ENCODE results near the gene GATAD2B.
"Not testable (repeated sequence)": the region's sequence is repeated elsewhere in the genome, so short reads cannot be mapped to it uniquely, and the experiment has no call there.

GATAD2B gene

GRCh38 chr1:153899509-153899908 lies 23.3 kb downstream of the GATAD2B start:
- no peak for DNase-seq (ENCODE audit: low read depth, low spot score)
- no peak overlapping the region for H3K27ac ChIP-seq

DNA sequence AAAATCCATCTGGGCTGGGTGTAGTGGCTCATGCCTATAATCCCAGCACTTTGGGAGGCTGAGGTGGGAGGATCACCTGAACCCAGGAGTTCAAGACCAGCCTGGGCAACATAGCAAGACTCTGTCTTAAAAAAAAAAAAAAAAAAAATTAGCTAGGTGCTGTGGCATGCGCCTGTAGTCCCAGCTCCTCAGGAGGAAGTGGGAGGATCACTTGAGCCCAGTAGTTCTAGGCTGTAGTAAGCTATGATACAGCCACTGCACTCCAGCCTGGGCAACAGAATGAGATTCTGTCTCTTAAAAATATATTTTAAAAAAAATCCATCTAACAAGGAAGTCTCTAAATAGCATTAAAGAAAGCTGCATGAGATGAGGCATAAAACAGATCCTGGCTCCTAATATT lies 26.9 kb downstream of the GATAD2B start:
- H3K27ac ChIP-seq; DNase-seq (ENCODE audit: low read depth, low spot score): not testable (repeated sequence)

GRCh38 chr1:153891042-153891441 lies 31.7 kb downstream of the GATAD2B start:
- DNase-seq (ENCODE audit: low read depth, low spot score) = not testable (repeated sequence)

GRCh38 chr1:153888533-153888932 lies 34.2 kb downstream of the GATAD2B start:
- no peak for DNase-seq (ENCODE audit: low read depth, low spot score)
- no peak overlapping the region for H3K27ac ChIP-seq

More at GRCh38 chr1:153891042-153891441, 31.7 kb downstream of the GATAD2B start:
- not testable (repeated sequence) for H3K27ac ChIP-seq

DNA sequence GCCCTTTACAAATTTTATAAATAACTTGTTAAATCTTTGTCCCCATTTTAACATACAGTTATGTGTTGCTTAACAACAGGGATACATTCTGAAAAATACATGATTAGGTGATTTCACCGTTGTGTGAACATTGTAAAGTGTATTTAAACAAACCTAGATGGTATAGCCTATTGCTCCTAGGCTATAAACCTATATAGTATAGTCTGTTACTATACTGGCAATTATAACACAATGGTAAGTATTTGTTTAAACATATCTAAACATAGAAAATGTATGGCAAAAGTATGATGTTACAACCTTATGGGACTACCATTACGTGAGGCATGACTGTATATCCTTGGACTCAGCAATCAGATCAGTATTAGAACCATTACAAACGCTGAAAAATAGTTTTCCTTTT lies 36.6 kb downstream of the GATAD2B start:
- DNase-seq (ENCODE audit: low read depth, low spot score) = no peak

DNA sequence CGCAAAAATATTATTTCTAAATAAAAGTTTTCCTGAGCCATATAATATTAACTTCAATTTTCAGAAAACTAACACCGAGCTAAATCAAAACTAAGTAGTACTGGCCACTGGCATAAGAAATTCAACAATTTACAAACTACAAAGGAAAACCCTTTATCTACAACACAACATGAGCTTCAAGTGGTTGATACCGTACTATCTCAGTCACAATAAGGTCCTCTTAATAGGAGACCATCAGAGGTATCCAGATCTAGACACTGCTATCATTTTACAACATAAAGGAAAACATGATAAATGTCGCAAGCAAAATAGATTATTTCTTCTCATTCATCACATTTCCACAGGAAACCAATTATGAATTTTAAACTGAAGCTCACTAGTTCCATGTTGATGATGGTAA lies 39.5 kb downstream of the GATAD2B start:
- H3K27ac ChIP-seq = no peak overlapping the region

More for the DNA sequence above, 36.6 kb downstream of the GATAD2B start:
- H3K27ac ChIP-seq = no peak overlapping the region

GRCh38 chr1:153882296-153882912 lies 40.4 kb downstream of the GATAD2B start:
- DNase-seq (ENCODE audit: low read depth, low spot score) = no peak
- H3K27ac ChIP-seq = no peak overlapping the region

More for the DNA sequence above, 39.5 kb downstream of the GATAD2B start:
- DNase-seq (ENCODE audit: low read depth, low spot score) = no peak

- H3K27ac ChIP-seq = no peak overlapping the region
- DNase-seq (ENCODE audit: low read depth, low spot score) = no peak
Observed at GRCh38 chr1:153881751-153882150, 41.0 kb downstream of the GATAD2B start.

DNA sequence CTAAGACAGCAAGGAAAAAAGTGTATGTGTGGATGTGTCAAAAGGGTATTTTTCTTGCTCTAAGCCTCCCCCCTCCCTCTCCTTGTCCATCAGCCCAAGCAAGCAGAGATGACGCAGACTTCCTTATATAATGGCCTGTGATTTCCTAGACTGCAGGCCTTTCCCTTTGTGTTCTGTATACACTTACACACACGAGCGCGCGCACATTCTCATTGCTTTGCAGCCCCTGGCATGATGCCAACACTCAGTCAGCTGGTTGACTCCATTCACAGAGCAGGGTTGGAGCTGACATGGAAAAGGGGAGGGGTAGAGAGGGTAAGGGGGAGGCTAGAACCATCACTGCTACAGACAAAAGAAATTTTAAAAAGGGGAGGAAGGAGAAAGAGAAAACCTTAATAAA lies 41.8 kb downstream of the GATAD2B start:
- H3K27ac ChIP-seq = no peak overlapping the region
- DNase-seq (ENCODE audit: low read depth, low spot score) = peak; percentile 74

GRCh38 chr1:153880024-153880423 lies 42.7 kb downstream of the GATAD2B start:
- DNase-seq (ENCODE audit: low read depth, low spot score) = no peak
- H3K27ac ChIP-seq = no peak overlapping the region

DNA sequence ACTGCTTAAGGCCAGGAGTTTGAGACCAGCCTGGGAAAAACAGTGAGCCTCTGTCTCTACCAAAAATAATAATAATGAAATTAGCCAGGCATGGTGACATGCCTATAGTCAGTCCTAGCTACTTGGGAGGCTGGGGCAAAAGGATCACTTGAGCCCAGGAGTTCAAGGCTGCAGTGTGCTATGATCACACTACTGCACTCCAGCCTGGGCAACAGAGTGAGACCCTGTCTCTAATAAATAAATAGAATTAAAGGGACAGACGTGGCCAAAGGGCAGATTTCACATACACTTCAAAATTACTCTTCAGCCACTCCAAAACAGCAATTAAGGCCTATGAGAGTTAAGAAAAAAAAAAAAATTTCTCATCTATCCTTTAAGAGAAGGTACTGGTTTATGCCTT lies 45.7 kb downstream of the GATAD2B start:
- no peak for DNase-seq (ENCODE audit: low read depth, low spot score)
- no peak overlapping the region for H3K27ac ChIP-seq

DNA sequence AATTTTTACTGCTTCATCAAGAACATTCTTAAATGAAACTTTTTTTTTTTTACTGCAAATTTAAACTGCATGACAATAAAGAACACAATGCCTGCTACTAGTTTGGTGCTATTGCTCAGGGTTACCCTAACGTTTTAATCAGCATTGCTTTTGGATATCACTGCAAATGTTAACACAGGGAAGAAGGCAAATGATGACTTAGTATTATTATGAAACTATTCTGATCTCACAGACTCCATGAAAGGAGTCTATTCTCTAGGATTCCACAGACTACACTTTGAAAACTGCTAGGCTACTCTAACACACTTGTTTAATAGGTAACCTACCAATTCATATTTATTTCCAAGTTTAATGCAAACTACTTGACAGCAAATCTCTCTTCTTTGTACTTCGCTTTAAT lies 49.8 kb downstream of the GATAD2B start:
- DNase-seq (ENCODE audit: low read depth, low spot score) = no peak
- H3K27ac ChIP-seq = no peak overlapping the region

- no peak overlapping the region for H3K27ac ChIP-seq
- DNase-seq (ENCODE audit: low read depth, low spot score) = no peak
Observed at GRCh38 chr1:153872331-153872730, 50.4 kb downstream of the GATAD2B start.

GRCh38 chr1:153869486-153869885 lies 53.3 kb downstream of the GATAD2B start:
- no peak overlapping the region for H3K27ac ChIP-seq
- no peak for DNase-seq (ENCODE audit: low read depth, low spot score)

GRCh38 chr1:153866045-153866850 lies 56.5 kb downstream of the GATAD2B start:
- no peak overlapping the region for H3K27ac ChIP-seq
- no peak for DNase-seq (ENCODE audit: low read depth, low spot score)

- DNase-seq (ENCODE audit: low read depth, low spot score) = no peak
- no peak overlapping the region for H3K27ac ChIP-seq
Observed at GRCh38 chr1:153860285-153860684, 62.5 kb downstream of the GATAD2B start.

DNA sequence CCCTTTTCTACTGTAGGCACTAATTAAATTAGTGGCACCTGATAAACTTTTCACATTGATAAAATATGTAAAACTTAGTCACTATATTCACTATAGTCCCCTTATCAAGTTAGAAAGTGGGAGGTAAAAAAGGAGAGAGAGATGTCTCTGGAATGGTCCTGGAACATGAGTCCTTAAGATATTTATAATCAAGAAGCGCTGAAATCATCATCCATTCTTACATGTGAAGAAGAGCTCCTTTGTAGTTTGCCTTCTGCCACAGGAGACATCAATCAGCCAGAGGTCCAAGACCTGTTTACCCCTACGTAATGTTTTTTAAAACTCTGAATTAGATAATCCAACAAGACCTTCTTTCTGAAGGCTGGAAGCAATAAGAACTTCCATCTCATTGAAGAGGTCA lies 65.3 kb downstream of the GATAD2B start:
- no peak for DNase-seq (ENCODE audit: low read depth, low spot score)
- no peak overlapping the region for H3K27ac ChIP-seq

DNA sequence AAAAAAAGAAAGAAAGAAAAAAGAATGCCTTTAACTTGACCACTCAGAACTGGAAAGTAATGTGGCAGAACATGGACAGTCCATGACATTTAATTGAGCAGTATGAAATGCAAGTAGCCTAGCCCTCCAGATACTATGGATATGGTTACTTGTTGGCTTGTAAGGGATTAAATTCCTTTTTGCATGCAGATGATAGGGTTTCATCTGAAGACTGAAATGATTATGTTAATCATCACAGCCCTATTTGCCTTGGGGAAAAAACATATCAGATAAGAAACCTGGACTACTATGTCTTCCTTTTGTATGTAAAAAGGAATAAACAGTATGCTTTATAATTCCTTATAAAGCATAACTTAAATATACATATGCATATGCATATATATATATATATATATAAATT lies 66.0 kb downstream of the GATAD2B start:
- DNase-seq (ENCODE audit: low read depth, low spot score) = no peak
- no peak overlapping the region for H3K27ac ChIP-seq

GRCh38 chr1:153852170-153852569 lies 70.6 kb downstream of the GATAD2B start:
- DNase-seq (ENCODE audit: low read depth, low spot score) = no peak
- no peak overlapping the region for H3K27ac ChIP-seq

- DNase-seq (ENCODE audit: low read depth, low spot score) = no peak
- no peak overlapping the region for H3K27ac ChIP-seq
Observed at GRCh38 chr1:153849487-153850185, 73.1 kb downstream of the GATAD2B start.

DNA sequence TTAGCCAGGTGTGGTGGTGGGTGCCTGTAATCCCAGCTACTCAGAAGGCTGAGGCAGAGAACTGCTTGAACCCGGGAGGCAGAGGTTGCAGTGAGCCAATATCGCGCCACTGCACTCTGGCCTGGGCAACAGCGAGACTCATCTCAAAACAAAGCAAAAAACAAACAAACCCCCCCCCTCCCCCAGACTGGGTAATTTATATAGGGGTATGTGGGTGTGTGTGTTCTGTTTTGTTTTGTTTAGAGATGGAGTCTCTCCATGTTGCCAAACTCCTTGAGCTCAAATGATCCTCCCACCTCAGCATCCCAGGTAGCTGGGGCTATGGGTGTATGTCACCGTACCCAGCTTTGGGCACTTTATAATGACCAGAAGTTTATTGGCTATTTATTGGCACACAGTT lies 74.0 kb downstream of the GATAD2B start:
- no peak overlapping the region for H3K27ac ChIP-seq
- no peak for DNase-seq (ENCODE audit: low read depth, low spot score)

Measured in epithelial cell of prostate (primary cell).